Activated T-cell treated with anti-CD3 and anti-CD28 coated beads, Interleukin-2, amount 50 U/mL, for 48 hours (primary cell): Measurements from ENCODE around the gene HERC2.
"Not testable (repeated sequence)": the region's sequence is repeated elsewhere in the genome, so short reads cannot be mapped to it uniquely, and the experiment has no call there.

Source experiments
- DNase-seq, 2 experiments: peaks; one replicate each; pipeline ENCODE4 v3.0.0-alpha.2; 2020

Gene HERC2

DNA sequence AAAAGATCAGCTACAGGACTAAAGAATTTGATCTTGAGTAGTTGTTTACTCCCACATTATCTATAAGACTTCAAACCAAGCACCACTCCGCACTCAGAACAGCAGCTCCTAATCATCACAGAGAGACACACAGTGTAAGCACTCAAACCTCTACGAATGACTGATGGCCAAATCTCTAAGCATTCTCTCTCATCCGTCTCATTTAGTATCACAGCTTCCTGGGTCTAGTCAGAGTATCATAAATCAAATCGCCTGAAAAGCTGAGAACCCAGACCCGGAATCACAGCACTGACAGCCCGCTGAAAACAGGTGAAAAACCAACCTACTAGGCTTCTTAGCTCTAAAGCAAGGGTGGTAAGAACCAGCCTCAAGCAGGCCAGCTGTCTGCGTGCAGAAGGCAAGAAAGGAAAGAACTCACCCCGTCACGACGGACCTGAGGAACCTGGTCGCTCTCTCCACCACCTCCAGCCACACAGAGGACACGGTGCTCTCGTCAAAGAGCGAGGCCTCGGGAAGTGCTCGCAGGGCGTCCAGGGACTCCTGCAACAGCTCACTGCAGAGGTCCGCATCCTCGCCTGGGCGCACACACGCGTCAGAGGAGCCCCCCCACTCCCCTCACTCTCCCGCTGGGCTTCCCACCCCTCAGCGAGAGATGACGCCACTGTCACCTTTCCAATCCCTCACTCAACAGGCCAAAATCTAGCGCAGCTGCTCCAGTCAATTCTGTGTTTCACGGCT, 47.9 kb downstream of the HERC2 start:
- no peak for DNase-seq

DNA sequence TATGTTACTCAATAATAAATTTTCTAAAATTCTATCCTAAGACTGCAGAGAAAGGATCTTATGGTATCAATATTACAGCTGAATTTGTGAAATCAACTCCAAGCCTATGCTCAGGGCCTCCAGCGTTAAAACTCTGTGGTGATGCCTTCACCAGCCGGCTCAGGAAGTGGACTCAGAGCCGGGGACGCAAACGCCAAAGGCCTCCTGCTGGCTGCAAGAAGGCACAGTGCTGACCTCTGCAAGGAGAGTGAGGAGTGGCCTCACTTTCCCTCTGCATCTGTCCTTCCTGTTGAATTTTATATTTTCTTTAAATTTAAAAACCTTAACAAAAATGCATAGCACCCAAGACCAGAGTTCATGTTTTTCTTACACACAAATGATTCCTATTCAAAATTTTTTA, 48.5 kb downstream of the HERC2 start:
- no peak for DNase-seq

DNA sequence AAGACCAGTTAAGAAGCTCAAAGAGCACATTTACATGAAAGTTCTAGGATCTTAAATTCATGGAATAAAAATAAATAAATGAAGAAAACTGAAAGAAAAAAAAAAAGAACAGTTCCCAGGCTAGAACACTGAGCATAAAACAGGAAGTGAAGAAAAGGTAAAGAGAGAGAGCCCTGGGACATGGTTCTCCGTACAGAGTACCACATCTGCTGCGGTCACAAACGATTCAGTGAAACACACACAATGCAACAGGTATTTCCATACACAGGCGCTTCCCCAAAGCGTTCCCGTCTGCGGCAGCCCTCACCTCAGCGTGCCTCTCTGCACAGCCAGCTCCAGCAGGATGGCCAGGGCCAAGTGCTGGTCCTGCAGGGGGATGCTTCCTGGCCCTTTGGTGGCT, 49.4 kb downstream of the HERC2 start:
- no peak for DNase-seq

DNA sequence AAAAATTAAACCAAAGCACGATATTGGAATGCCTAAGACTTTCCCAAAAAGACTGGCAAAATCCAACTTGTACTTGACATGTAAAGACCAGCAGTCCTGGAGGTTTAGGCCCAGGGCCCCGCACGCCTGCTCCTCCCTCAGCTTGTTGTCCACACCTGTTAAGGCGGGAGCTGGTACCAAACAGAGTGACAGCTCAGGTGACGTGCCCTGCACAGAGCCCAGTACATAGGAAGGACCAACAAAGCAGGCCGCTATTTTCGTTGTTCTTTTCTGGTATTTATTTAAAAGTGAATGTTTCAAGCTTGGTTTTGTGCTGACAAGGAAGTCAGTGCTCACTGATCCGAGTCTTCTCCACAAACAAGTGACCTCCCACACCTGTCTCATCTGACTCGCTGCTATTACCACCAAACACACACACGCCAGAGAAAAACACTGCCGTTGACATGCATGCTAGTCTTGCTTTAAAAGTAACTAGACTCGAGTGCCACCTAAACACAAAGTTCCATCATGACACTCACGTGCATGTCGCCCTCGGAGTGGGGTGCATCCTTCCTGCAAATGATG, 50.2 kb downstream of the HERC2 start:
- no peak for DNase-seq

DNA sequence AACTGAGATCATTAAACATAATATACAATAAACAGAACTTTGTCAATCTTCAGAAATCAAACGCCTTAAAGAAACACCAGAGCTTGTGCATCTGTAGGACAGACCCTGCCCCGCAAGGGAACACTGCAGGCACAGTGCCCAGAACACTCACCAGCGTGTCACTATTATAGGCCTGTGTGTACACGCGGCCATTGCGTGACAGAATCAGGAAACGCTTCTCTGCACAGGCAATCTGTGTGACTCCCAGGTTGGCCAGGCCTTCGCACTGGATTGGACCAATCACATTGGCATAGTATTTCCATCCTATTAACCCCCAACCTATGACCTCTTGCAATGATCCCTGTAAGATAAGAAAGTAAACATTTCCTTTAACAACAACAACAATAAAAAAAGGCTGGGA, 52.9 kb downstream of the HERC2 start:
- DNase-seq, result no peak

DNA sequence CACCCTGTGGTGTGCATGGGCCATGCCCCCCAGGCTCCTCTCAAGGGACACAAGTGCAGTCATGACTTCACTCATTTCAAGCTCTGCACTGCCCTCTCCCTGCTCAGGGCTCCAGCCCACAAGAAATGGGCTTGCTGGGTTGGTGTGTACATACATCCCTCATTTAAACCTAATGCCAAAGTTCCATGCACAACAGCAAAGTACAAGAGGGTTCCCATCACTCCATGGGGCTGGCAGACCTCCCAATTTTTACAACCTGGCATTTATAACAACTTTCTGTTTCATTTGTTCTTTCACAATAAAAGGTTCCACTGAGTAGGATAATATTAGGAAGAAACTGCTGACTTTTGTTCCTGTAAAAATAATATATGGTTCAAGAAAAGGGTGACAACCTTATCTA, 54.3 kb downstream of the HERC2 start:
- DNase-seq, result no peak

DNA sequence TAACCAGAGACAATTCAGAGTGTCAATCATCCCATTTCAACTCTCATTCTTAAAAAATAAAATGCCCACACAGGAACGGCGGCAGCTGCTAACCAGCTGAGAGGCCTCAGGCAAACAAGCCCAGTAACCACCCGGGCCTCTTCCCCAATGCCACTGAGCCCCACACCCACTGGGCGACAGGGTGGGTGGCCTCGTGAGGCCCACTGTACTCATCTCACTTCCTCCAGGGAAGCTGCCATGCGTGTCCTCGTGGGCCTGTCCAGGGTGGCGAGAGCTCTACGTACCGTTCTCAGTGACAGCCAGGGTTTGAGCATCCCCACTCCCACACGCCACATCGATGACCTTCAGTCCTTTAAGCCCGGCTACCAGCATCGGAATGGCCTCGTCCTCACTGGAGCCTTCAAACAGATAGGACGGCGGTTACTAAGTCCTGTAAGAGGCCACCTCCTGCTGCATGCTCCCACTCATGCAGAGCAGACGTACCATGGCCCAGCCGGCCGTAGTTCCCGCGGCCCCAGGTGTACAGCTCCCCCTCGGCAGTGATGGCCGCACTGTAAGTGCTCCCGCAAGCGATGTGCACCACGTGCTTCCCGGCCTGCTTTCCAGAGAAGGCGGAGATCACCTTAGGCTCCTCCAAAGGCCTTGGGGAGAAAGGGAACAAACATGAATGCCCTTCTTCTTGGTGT, 56.5 kb downstream of the HERC2 start:
- no peak for DNase-seq

DNA sequence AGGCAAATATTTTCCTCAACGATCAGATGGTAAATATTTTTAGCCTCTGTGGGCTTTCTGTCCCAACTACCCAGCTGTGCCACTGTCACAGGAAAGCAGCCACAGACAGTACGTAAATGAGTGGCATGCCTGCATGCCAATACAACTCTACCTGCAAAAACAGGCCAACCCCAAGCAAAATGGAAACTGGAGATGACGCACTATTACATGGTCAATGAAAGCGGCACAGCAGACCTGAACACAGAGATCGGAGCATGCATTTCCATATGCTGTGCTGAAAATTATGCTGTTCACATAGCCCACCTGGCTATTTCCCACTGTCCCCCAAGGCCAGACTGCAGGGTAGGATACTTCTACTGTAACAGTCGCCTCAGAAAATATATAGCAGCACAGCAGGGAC, 57.8 kb downstream of the HERC2 start:
- DNase-seq, result no peak

DNA sequence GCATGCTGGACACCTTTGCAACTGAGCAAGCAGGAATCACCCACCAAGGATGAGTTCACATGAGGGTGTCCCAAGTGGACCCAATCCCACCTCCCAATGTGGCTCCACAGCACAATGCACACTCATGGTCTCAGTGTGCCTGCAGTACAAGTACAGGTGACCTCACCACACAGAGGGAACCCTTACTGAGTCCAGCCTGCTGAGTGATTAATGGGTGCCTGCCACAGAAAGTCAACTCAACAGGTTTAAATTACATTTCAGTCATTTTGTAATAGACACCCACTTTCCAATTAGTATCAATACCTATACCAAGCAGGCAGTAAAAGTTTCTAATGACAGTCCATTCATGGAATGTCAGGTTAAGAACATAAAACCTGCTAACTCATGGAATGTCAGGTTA, 59.5 kb downstream of the HERC2 start:
- no peak for DNase-seq

DNA sequence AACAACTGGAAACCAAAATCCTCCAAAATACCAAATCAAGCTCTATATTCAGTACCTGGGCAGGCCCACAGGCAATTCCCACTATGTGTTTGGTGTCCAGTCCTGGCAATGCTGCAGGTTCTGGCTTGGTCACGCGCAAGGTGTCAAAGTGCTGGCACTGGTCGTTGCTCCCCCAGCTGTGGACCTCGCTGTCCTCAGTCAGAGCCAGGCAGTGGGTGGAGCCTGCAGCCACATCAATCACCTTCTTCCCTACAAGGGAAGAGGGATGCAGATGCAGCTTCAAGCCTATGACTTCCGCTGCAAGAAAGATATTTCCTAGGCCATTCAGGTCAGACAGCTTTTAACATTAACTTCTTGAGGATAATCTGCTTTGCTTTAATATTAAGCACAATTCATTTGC, 61.3 kb downstream of the HERC2 start:
- DNase-seq, result no peak

DNA sequence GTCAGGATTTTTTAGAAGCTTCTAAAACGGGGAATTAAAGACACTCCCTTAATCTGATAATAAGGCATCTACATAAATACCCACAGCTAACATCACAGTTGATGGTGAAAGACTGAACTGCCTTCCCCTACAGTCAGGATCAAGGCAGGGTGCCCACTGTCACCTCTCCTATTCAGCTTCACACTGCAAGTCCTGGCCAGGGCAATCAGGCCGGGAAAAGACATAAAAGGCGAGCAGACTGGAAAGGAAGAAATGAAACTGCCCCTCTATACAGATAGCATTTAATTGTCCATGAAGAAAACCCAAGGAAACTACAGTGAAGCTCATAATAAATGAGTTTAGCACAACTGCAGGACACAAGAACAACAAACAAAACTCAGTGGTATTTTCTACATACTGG, 61.7 kb downstream of the HERC2 start:
- DNase-seq, result no peak

DNA sequence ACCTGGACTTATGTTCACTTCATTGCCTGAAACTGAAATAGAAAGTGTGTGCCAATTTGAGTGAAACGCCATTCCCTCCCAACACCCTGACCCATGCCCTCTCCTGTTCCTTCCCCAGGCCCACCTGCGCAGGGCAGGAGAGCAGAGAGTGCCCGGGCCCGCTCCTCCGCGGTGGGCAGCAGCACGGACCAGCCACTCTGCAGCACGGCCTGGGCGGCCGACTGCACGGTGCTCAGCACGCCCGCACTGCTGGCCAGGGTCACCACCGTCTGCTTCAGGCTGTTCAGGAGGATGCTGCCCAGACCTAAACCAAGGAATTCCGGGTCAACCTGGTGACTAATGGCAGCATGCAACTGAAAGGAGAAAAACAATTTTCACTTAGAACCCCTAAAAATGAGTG, 66.0 kb downstream of the HERC2 start:
- no peak for DNase-seq

DNA sequence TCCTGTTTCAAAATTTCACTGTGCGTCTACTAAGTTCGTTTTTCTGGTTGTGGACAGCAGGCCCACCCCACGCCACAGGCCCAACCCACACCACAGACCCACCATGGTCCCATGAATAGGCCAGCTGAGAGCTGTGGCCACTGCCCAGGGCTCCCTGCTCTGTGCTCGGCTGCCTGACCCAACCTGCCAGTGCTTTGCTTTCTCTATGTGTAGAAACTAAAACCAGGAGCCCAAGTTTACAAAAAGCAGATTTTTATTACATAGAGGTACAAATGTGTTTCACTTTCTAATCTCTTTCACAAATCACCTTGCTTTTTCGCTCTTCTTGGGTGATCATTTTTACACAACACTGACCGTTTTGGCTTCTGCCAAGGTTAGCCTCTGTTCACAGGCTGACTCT, 69.1 kb downstream of the HERC2 start:
- no peak for DNase-seq

DNA sequence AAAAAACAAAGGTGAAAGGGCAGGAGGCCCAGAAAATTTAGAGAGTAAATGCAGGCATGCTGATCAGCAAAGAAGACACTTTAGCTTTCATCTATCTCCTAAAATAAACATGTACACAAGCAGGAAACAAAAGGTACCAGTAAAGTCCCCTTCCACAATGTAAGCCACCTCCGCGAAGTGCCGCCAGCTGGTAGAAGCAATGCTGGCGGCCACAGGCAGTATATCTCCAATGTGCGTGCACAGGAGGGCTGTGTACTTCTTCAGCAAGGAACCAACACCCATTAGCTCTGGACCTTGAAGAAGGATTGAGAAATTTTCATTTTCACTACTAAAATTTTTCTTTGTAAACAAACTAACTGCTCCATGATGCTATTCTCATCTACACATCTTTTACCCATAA, 75.4 kb downstream of the HERC2 start:
- no peak for DNase-seq

DNA sequence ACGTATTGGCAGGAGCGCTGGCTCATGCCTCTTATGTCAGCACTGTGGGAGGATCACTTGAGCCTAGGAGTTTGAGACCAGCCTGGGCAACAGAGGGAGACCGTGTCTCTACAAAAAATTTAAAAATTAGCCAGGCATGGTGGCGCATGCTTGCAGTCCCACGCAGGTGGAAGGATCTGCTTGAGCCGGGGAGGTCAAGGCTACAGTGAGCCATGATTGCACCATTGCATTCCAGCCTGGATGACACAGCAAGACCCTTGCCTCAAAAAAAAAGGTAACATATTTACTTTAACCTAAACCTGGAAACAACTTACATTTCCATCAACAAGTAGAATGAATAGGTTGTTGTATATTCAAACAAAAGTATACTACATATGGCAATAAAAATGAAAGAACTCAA, 78.1 kb downstream of the HERC2 start:
- no peak for DNase-seq

DNA sequence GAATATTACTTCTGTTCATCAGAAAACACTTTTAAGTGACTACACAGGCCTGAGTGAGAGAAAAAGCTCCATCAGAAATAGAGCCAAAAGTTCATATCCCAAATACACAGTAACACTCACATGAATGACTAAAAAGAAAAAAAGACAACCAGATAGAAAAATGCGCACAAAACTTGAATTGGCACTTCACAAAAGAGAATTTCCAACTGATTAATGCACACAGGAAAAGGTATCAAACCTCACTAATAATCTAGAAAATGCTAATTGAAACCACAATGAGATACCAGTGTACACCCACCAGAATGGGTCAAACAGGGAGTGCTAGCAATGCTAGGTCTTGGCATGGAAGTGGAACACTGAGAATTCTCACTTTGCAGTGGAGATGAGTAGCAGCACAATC, 78.6 kb downstream of the HERC2 start:
- DNase-seq, result no peak

DNA sequence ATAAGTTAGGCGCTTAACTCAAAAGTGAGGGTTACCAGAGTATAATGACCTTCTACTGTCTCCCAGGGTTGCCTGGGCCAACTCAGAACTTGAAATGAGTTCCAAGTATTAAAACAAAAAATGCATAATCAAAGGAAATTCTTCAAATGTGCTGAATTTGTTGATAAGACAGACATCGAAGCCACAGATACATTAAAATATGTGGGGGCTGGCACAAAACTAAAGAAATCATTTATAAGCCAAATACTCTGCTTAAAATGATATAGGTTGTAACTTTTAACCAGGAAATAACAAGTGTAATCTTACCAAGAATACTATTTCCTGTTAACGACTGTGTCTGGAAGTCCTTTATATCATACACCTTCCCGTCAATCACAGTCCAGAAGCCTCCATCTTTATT, 83.7 kb downstream of the HERC2 start:
- not testable (repeated sequence) for DNase-seq

DNA sequence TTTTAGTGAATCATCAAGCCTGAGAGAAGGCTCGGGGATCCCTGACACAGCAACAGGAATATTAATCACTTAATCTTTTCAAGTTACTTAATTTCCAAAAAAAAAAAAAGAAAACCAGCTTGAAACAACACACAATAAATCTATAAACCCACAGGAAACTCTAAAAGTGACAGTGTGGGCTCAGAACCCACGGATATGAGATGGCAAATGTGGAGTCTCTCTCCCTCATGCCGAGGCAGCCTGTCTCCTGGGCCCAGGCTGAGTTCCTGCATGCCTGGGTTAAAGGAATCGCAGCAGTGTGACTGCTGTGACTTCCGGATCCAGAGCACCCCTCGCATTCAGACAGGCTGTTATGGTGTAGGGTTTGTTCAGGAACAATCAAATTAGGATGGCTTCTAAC, 90.2 kb downstream of the HERC2 start:
- DNase-seq, result not testable (repeated sequence)

DNA sequence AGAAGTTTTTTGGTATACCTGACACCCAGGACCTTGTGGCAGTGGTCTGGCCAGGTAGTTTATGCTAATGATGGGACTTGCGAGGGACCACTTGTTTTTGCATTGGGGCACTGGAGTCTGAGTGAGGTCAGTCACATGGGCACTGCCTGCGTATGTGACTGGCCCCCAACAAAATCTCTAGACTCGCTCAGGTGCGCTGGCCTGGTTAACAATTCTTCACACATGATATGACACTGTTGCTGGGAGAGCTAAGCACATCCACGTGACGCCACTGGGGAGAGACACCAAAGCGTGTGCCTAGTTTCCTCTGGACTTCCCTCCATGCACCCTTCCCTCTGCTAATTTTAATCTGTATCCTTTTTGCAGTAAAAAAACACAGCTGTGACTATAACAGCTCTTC, 90.6 kb downstream of the HERC2 start:
- DNase-seq, result not testable (repeated sequence)

DNA sequence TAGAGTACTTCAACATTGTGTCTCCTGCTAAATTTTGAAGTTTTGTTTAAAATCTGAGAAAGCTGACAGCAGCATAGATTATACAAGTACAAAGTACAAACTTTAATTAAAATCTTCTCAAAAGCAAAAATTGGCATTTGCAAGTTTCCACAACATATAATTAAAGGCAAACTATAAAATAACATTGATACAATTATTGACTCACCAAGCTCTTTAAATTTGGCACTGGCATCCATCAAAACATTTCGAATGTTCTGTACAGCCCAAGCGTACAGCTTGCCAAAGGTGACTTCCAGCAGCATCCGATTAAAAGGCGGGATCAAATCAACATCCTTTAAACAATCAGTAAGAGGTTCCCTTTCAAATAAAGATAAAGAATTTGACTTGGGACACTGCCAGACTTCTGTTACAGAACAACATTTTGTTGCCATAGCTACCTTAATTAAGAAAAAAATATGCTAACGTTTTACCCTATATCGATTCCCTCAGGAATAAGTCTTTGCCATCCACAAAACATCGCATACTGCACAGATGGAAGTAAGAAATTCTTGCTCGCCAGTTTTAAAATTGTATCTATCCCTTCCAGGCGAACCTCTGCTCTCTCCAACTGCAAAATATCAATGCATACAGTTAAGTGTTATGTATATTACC, 92.9 kb downstream of the HERC2 start:
- not testable (repeated sequence) for DNase-seq

DNA sequence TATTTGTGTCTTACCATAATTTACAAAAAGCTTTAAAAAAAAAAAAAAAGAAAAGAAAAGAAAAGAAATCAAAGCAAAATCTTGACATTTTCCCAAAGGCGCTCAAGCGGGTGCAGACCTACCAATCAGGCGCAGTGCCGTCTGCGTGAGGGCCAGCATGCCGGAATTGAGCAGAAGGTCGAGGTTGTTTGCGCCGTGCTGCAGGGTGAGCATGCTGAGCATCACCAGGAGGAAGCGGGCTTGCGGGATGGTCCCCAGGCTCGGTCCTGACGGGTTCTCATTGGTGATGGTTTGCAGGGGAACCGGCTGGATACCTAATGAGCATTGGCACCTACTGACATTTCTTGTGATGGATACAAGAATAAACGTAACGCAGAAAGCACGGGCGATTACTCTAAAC, 93.9 kb downstream of the HERC2 start:
- no peak for DNase-seq

DNA sequence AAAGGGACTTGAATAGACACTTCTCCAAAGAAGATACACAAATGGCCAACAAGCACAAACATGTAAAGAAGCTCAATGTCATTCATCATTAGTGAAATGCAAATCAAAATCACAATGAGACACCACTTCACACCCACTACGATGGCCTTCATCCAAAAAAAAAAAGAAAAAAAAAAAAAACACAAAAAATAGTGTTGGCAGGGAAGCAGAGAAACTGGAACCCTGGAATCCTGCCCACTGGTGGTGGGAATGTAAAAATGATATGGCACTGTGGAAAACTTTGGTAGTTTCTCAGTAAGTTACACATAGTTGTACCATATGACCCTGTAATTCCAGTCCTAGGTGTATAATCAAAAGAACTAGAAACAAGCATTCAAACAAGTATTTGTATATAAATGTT, 94.7 kb downstream of the HERC2 start:
- DNase-seq, result not testable (repeated sequence)

DNA sequence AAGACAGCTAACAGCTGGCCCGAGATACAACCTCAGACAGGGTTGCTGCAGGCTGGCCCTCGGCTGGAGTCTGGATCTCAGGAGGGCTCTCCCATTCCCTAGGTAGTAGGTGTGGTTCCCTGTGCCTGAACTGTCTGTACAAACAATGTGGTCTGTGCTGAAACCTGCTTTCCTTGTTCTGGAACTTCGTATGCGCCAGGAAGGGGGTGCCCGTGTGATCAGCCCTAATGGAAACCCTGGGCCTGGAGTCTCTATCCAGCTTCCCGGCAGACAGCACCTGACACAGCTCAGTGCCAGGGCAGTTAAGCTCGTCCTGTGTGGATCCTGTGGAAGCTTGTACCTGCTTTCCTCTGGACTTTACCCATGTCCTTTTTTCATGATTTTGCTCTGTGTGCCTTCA, 99.4 kb downstream of the HERC2 start:
- not testable (repeated sequence) for DNase-seq

DNA sequence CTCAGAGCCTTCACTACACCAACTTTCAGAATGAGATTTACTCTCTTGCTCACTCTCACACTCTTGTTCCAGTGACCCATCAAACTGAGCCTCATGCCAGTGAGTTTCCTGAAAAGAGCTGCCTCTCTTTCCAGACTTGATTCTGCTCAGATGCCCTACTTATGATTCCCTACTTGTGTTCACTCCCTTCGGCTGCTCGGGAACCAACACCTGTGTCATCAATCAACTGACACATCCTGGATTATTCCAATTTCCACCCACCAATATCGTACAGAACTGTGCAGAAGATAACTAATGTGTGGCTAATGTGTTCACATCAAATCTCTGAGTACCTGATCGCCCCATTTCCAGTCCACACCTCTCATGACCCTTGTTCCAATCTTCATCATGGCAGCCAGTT, 100.3 kb downstream of the HERC2 start:
- DNase-seq, result not testable (repeated sequence)
